ENCODE measurements around the gene SUSD1.

GRCh38 chr9:112076814-112077213 lies 98.3 kb downstream of the SUSD1 start:
- TF ChIP-seq CTCF (IDR thresholded peaks at IDR 0.05; ENCODE audit: borderline replicate concordance, extremely low read depth, low read length, poor library complexity, severe bottlenecking) (no peak), EZH2 (IDR thresholded peaks at IDR 0.05; ENCODE audit: borderline replicate concordance, low read depth, low read length, severe bottlenecking) (no peak)

All from DND-41 (cell line).